NB4 (cell line): Measurements from ENCODE around the gene KXD1.

ENCODE experiments used
- DNase-seq: peaks from one replicate; pipeline ENCODE4 v3.0.0; 2010; ENCODE audit warnings: low read depth
- H3K4me3 ChIP-seq: one replicate; pipeline ENCODE4 v1.5.1; 2011; ENCODE audit warnings: mild to moderate bottlenecking, low read depth, low read length, moderate library complexity
- MYC ChIP-seq: IDR thresholded peaks from 2 replicates; pipeline ENCODE4 v1.6.1; 2011; ENCODE audit warnings: low read depth, low read length
- POLR2A ChIP-seq: IDR thresholded peaks from 2 replicates; pipeline ENCODE4 v1.6.1; 2011; ENCODE audit warnings: mild to moderate bottlenecking; ENCODE audit not compliant: insufficient read length; ENCODE audit errors: extremely low read depth
- TF ChIP-seq, protein P1 (sequence below): IDR thresholded peaks from 2 replicates; pipeline ENCODE4 v1.6.1; 2011; ENCODE audit warnings: low read depth, low read length
- TF ChIP-seq, protein P2 (sequence below): IDR thresholded peaks from one replicate; pipeline ENCODE4 v1.5.1; 2012; ENCODE audit warnings: low read depth, low read length

KXD1 gene

GRCh38 chr19:18612051-18612771 is 54.5 kb downstream of the KXD1 start:
- no peak for DNase-seq
- H3K4me3 ChIP-seq: no peak overlapping the region
- no peak for TF ChIP-seq MYC
- TF ChIP-seq, protein P1, sequence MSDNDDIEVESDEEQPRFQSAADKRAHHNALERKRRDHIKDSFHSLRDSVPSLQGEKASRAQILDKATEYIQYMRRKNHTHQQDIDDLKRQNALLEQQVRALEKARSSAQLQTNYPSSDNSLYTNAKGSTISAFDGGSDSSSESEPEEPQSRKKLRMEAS: no peak

- TF ChIP-seq, protein P1: no peak
- no peak for TF ChIP-seq MYC
- TF ChIP-seq, protein P2, sequence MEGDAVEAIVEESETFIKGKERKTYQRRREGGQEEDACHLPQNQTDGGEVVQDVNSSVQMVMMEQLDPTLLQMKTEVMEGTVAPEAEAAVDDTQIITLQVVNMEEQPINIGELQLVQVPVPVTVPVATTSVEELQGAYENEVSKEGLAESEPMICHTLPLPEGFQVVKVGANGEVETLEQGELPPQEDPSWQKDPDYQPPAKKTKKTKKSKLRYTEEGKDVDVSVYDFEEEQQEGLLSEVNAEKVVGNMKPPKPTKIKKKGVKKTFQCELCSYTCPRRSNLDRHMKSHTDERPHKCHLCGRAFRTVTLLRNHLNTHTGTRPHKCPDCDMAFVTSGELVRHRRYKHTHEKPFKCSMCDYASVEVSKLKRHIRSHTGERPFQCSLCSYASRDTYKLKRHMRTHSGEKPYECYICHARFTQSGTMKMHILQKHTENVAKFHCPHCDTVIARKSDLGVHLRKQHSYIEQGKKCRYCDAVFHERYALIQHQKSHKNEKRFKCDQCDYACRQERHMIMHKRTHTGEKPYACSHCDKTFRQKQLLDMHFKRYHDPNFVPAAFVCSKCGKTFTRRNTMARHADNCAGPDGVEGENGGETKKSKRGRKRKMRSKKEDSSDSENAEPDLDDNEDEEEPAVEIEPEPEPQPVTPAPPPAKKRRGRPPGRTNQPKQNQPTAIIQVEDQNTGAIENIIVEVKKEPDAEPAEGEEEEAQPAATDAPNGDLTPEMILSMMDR: no peak
- TF ChIP-seq POLR2A: no peak
- H3K4me3 ChIP-seq: no peak within 1 kb of the TSS
- DNase-seq: no peak
Measured at GRCh38 chr19:18612772-18613588, 55.3 kb downstream of the KXD1 start, which contains the start of gene TMEM59L. TSS of gene TMEM59L (plus strand) at chr19:18612870. CDS start at chr19:18612959, 89 bp downstream.

DNA sequence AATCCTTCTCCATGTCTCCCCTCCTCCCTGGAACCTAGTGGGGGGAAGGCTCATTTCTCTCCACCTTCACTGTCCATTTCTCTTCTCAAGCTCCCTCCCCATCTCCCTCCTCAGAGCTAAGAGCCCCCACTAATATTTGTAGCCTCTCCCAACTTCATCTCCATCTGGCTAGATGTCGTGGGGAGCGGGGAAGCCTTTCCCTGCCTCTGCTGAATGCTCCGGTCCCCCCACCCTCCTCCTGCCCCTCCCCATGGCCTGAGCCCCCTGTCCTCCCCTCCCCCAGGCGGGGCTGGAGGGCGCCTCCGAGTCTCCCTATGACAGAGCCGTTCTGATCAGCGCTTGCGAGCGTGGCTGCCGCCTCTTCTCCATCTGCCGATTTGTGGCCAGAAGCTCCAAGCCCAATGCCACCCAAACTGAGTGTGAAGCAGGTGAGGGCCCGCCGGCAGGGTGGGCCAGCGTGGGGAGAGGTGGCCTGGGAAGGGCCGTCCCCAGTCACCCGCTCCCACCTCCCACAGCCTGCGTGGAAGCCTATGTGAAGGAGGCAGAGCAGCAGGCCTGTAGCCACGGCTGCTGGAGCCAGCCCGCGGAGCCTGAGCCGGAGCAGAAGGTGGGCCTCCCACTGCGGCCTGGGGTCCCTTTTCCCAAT is 56.0 kb downstream of the KXD1 start:
- H3K4me3 ChIP-seq: no peak overlapping the region
- DNase-seq: no peak
- TF ChIP-seq MYC (no peak), POLR2A (no peak)
- TF ChIP-seq, protein P1: no peak
- TF ChIP-seq, protein P2: no peak

DNA sequence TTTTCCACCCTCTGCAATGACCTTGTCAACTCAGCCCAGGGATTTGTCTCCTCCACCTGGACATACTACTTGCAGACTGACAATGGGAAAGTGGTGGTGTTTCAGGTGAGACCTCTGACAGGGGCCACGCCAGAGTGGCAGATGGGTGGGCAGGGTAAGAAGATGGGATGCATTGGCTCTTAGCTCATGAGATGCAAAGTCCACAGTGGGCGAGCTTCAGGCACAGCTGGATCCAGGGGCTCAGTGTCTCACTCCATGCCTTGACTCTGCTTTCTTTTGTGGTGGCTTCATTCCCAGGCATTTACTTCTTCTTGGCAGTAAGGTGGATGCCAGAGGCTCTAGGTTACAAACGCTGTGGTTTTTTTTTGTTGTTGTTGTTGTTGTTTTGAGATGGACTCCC is 58.4 kb downstream of the KXD1 start:
- DNase-seq: no peak
- H3K4me3 ChIP-seq: no peak overlapping the region
- TF ChIP-seq MYC (no peak), POLR2A (no peak)
- TF ChIP-seq, protein P1: no peak
- TF ChIP-seq, protein P2: no peak

DNA sequence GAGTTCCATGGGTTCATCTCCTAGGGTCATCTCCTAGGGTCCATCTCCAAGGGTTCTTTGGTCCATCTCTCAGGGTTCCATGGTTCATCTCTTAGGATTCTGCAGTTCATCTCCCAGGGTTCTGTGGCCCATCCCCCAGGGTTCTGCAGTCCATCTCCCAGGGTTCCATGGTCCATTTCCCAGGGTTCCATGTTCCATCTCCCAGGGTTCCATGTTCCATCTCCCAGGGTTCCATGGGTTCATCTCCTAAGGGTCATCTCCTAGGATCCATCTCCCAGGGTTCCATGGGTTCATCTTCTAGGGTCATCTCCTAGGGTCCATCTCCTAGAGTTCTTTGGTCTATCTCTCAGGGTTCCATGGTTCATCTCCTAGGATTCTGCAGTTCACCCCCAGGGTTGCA is 59.9 kb downstream of the KXD1 start:
- TF ChIP-seq, protein P2: no peak
- TF ChIP-seq, protein P1: no peak
- TF ChIP-seq POLR2A (no peak), MYC (no peak)
- DNase-seq: no peak
- H3K4me3 ChIP-seq: no peak overlapping the region

GRCh38 chr19:18618236-18618635 is 60.6 kb downstream of the KXD1 start:
- TF ChIP-seq, protein P1: no peak
- TF ChIP-seq, protein P2: no peak
- TF ChIP-seq POLR2A: no peak

More at GRCh38 chr19:18618236-18618635, 60.6 kb downstream of the KXD1 start:
- H3K4me3 ChIP-seq: no peak overlapping the region
- no peak for DNase-seq
